WI38 (cell line): ENCODE measurements around the gene DDX39A.
"Not testable (repeated sequence)": the region's sequence is repeated elsewhere in the genome, so short reads cannot be mapped to it uniquely, and the experiment has no call there.

ENCODE experiments used
- H3K4me3 ChIP-seq: 2 replicates; pipeline ENCODE4 v1.5.1; 2011; ENCODE audit warnings: low read depth, mild to moderate bottlenecking, control low read depth, low read length
- CTCF ChIP-seq: IDR thresholded peaks from 2 replicates; pipeline ENCODE4 v1.5.1; 2012; ENCODE audit warnings: low read depth, mild to moderate bottlenecking, control low read depth, low read length

Gene DDX39A

GRCh38 chr19:14419106-14419813, at the start of gene DDX39A:
TSS of gene DDX39A (minus strand) at chr19:14419341. CDS start at chr19:14413220, 6,121 bp downstream.
- no peak for TF ChIP-seq CTCF
- H3K4me3 ChIP-seq, result peak within 1 kb of the TSS; percentile 91

- TF ChIP-seq CTCF, result no peak
- no peak overlapping the region for H3K4me3 ChIP-seq
Measured at GRCh38 chr19:14467816-14468215, 48.7 kb upstream of the DDX39A start.

- TF ChIP-seq CTCF, result no peak
- H3K4me3 ChIP-seq, result no peak overlapping the region
Measured at GRCh38 chr19:14467391-14467790, 48.2 kb upstream of the DDX39A start.

GRCh38 chr19:14463747-14464146, 44.6 kb upstream of the DDX39A start:
- H3K4me3 ChIP-seq, result no peak overlapping the region
- TF ChIP-seq CTCF, result no peak

GRCh38 chr19:14462401-14462800, 43.3 kb upstream of the DDX39A start:
- H3K4me3 ChIP-seq, result not testable (repeated sequence)

- TF ChIP-seq CTCF, result no peak
- H3K4me3 ChIP-seq, result no peak overlapping the region
Measured at GRCh38 chr19:14460935-14461334, 41.8 kb upstream of the DDX39A start.

GRCh38 chr19:14459703-14460102, 40.6 kb upstream of the DDX39A start:
- TF ChIP-seq CTCF, result no peak
- no peak overlapping the region for H3K4me3 ChIP-seq

GRCh38 chr19:14452303-14452702, 33.2 kb upstream of the DDX39A start:
- not testable (repeated sequence) for H3K4me3 ChIP-seq
